HepG2 (cell line): Measurements from ENCODE around the gene FN1. TPM values are rescaled to one million over a fixed set of nuclear protein-coding genes. Genes with fewer than 3 reads are reported as not detected.

Experiments used
- ATAC-seq: fragments of 200-7000 bp; cut with Tn5 transposase; 3 replicates; pipeline ENCODE4 v1.9.1; 2020; ENCODE audit warnings: mild to moderate bottlenecking, moderate library complexity
- BruUV-seq: library from RNA; stranded (reverse); fragments of 400-500 nt; replicated peaks from 2 replicates; lab custom pipeline; 2021; lab: Mats Ljungman, UMichigan
- CTCF ChIA-PET: fragments of 300-600 bp; formaldehyde crosslinking; extraction: SDS; loops from one replicate; lab custom pipeline; 2021; ENCODE audit warnings: low total read pairs, inconsistent platforms, low intra/inter-chr PET ratio; lab: Yijun Ruan, JAX
- POLR2A ChIA-PET: fragments of 350-600 bp; sonication (Branson Sonifier 250); formaldehyde crosslinking; loops from one replicate; lab custom pipeline; 2020; ENCODE audit warnings: antibody characterized with exemption, inconsistent platforms; lab: Yijun Ruan, JAX
- DNase-seq: peaks from one replicate; pipeline ENCODE4 v3.0.0-alpha.2; 2015; ENCODE audit warnings: low spot score
- FAIRE-seq: peaks from 3 replicates; lab custom pipeline; 2011; peaks lifted over from hg19 to GRCh38; lab: Jason Lieb, UNC
- H2AFZ ChIP-seq: one replicate; pipeline ENCODE4 v1.6.1; 2011; ENCODE audit warnings: low read length, inconsistent platforms
- H3K27ac ChIP-seq: fragments of 300-600 bp; 3 replicates; pipeline ENCODE4 v1.8.0; 2011; ENCODE audit warnings: mixed run types, mild to moderate bottlenecking, mixed read lengths, low read length, inconsistent platforms; ENCODE audit not compliant: insufficient read depth; ENCODE audit errors: extremely low read length
- H3K27me3 ChIP-seq, 2 experiments: fragments of 200-600 bp in 1 of 2; 2 replicates in 1 of 2; 3 replicates in 1 of 2; pipeline versions ENCODE4 v1.6.0 to v1.8.0; 2011; ENCODE audit warnings: low read length in 2 of 2, mild to moderate bottlenecking in 2 of 2, moderate library complexity in 2 of 2, inconsistent platforms in 1 of 2; ENCODE audit not compliant: insufficient read depth in 2 of 2, control insufficient read depth in 1 of 2
- H3K36me3 ChIP-seq, 2 experiments: fragments of 200-600 bp in 1 of 2; replicated peaks in 1 of 2; 2 replicates in 1 of 2; 3 replicates in 1 of 2; pipeline versions ENCODE4 v1.5.1 to v1.8.0; 2011; ENCODE audit warnings: low read length in 2 of 2, inconsistent platforms in 1 of 2; ENCODE audit not compliant: insufficient read depth in 2 of 2, control insufficient read depth in 1 of 2
- H3K4me1 ChIP-seq: 2 replicates; pipeline ENCODE4 v1.5.1; 2012; ENCODE audit warnings: low read length, inconsistent platforms; ENCODE audit not compliant: insufficient read depth
- H3K4me2 ChIP-seq: 2 replicates; pipeline ENCODE4 v1.6.0; 2011; ENCODE audit warnings: low read depth, low read length, inconsistent platforms
- H3K4me3 ChIP-seq, 3 experiments: fragments of 200-600 bp in 1 of 3; sonication (generic), shearing (Covaris generic) in 1 of 3; replicated peaks in 1 of 3; 2 replicates each; pipeline ENCODE4 v1.5.1; 2011 to 2016; ENCODE audit warnings: low read length in 3 of 3, inconsistent platforms in 2 of 3, low read depth in 2 of 3, mild to moderate bottlenecking in 2 of 3, control low read depth in 1 of 3, mixed read lengths in 1 of 3; ENCODE audit not compliant: insufficient read depth in 1 of 3
- H3K79me2 ChIP-seq: one replicate; pipeline ENCODE4 v1.6.1; 2011; ENCODE audit warnings: low read length, inconsistent platforms; ENCODE audit not compliant: insufficient read depth
- H3K9ac ChIP-seq: 2 replicates; pipeline ENCODE4 v1.6.0; 2011; ENCODE audit warnings: mild to moderate bottlenecking, low read depth, low read length, inconsistent platforms; ENCODE audit not compliant: insufficient read depth
- H3K9me3 ChIP-seq: 2 replicates; pipeline ENCODE4 v1.5.1; 2012; ENCODE audit warnings: mild to moderate bottlenecking, low read length
- H4K20me1 ChIP-seq: 2 replicates; pipeline ENCODE4 v1.6.0; 2011; ENCODE audit warnings: inconsistent platforms, mild to moderate bottlenecking, low read length, moderate library complexity; ENCODE audit not compliant: insufficient read depth
- AGO2 ChIP-seq: fragments of 200-400 bp; formaldehyde crosslinking; optimal IDR thresholded peaks from 2 replicates; pipeline ENCODE3; 2017; ENCODE audit warnings: mild to moderate bottlenecking, low read depth, low read length, moderate library complexity
- ATM ChIP-seq: fragments of 450-650 bp; IDR thresholded peaks from 2 replicates; pipeline ENCODE4 v1.7.1; 2017; ENCODE audit warnings: mild to moderate bottlenecking, borderline replicate concordance
- FOXA3 ChIP-seq: IDR thresholded peaks from 2 replicates; pipeline ENCODE4 v1.6.1; 2016; ENCODE audit warnings: missing genetic modification reagents, missing compliant biosample characterization
- GABPB1 ChIP-seq: IDR thresholded peaks from 2 replicates; pipeline ENCODE4 v1.6.1; 2016; ENCODE audit warnings: mild to moderate bottlenecking, missing genetic modification reagents, moderate library complexity, missing compliant biosample characterization
- HDAC2 ChIP-seq: sonication (generic); formaldehyde crosslinking; IDR thresholded peaks from 2 replicates; pipeline ENCODE4 v1.4.0; 2020; ENCODE audit warnings: missing genetic modification reagents
- HMG20A ChIP-seq: IDR thresholded peaks from 2 replicates; pipeline ENCODE4 v1.6.1; 2016; ENCODE audit warnings: borderline replicate concordance
- HNF4A ChIP-seq: sonication (generic); formaldehyde crosslinking; IDR thresholded peaks from 2 replicates; pipeline ENCODE4 v1.4.0; 2020; ENCODE audit warnings: missing genetic modification reagents
- NFATC3 ChIP-seq: sonication (generic); formaldehyde crosslinking; IDR thresholded peaks from 2 replicates; pipeline ENCODE4 v1.5.1; 2020; ENCODE audit warnings: mild to moderate bottlenecking, missing genetic modification reagents
- RAD51 ChIP-seq: fragments of 450-650 bp; IDR thresholded peaks from 2 replicates; pipeline ENCODE4 v1.6.1; 2016; ENCODE audit warnings: borderline replicate concordance
- SALL1 ChIP-seq: sonication (generic); formaldehyde crosslinking; IDR thresholded peaks from 2 replicates; pipeline ENCODE4 v1.8.0; 2022; ENCODE audit warnings: mild to moderate bottlenecking, missing genetic modification reagents
- SATB2 ChIP-seq: sonication (generic); formaldehyde crosslinking; IDR thresholded peaks from 2 replicates; pipeline ENCODE4 v1.5.0; 2020; ENCODE audit warnings: missing genetic modification reagents
- STAG1 ChIP-seq: sonication (generic); formaldehyde crosslinking; IDR thresholded peaks from 2 replicates; pipeline ENCODE4 v1.4.0; 2020; ENCODE audit warnings: missing genetic modification reagents
- TFAP4 ChIP-seq: sonication (generic); IDR thresholded peaks from 2 replicates; pipeline ENCODE4 v1.6.1; 2016; ENCODE audit warnings: low read depth, borderline replicate concordance
- ZBTB46 ChIP-seq: sonication (generic); formaldehyde crosslinking; IDR thresholded peaks from 2 replicates; pipeline ENCODE4 v1.4.0; 2020; ENCODE audit warnings: mild to moderate bottlenecking, missing genetic modification reagents, borderline replicate concordance
- ZFAT ChIP-seq: sonication (generic); formaldehyde crosslinking; conservative IDR thresholded peaks from 2 replicates; pipeline ENCODE4 v1.8.1; 2023; ENCODE audit warnings: missing genetic modification reagents, inconsistent platforms
- ZKSCAN8 ChIP-seq: IDR thresholded peaks from 2 replicates; pipeline ENCODE4 v1.6.1; 2016; ENCODE audit warnings: borderline replicate concordance, missing genetic modification reagents, missing compliant biosample characterization
- ZNF263 ChIP-seq: sonication (generic); formaldehyde crosslinking; IDR thresholded peaks from 2 replicates; pipeline ENCODE4 v1.4.0; 2020; ENCODE audit warnings: missing genetic modification reagents
- ZNF556 ChIP-seq: sonication (generic); formaldehyde crosslinking; IDR thresholded peaks from 2 replicates; pipeline ENCODE4 v1.4.0; 2020; ENCODE audit warnings: mild to moderate bottlenecking, missing genetic modification reagents, borderline replicate concordance
- ZNF598 ChIP-seq: sonication (generic); formaldehyde crosslinking; IDR thresholded peaks from 2 replicates; pipeline ENCODE4 v1.5.1; 2020; ENCODE audit warnings: mild to moderate bottlenecking, missing genetic modification reagents, borderline replicate concordance
- ZNF687 ChIP-seq: sonication (generic); formaldehyde crosslinking; IDR thresholded peaks from 2 replicates; pipeline ENCODE4 v1.5.1; 2020; ENCODE audit warnings: mild to moderate bottlenecking, missing genetic modification reagents, moderate library complexity
- WGBS: methylation state at CpG from one replicate; pipeline ENCODE4 v1.1.6; 2017; ENCODE audit warnings: low lambda C conversion rate; 5-methylcytosine and 5-hydroxymethylcytosine counted together
- in situ Hi-C: cut with HindIII; loops from 2 replicates; pipeline ENCODE4 v1.10.0; 2017; ENCODE audit warnings: low pct_unique_long_range_greater_than_20kb; ENCODE audit not compliant: extremely low pct_ligation_motif_present
- intact Hi-C: fragments of 100-400 bp; cut with micrococcal nuclease; formaldehyde crosslinking; loops from one replicate; pipeline ENCODE4 v1.10.0; 2022; ENCODE audit not compliant: unreplicated experiment
- polyA plus RNA-seq, 8 experiments: library from polyadenylated mRNA; depleted of rRNA in 3 of 8; stranded (reverse) in 7 of 8; unstranded in 1 of 8; fragments of >200 nt; fragmentation: Illumina TruSeq in 4 of 8; extraction: Trizol in 4 of 8; gene quantifications; 2 replicates each; pipeline versions ENCODE4 v1.2.1 to v1.2.3, GENCODE V29; 2011 to 2016; ENCODE audit warnings: low read depth in 4 of 8, missing spikeins in 1 of 8, mixed read lengths in 1 of 8; ENCODE audit not compliant: insufficient read depth in 1 of 8
- total RNA-seq, 5 experiments: library from RNA; depleted of rRNA; stranded (reverse); fragments of >200 nt; fragmentation: Illumina TruSeq; extraction: Trizol; gene quantifications; 2 replicates each; pipeline ENCODE4 v1.2.3, GENCODE V29; 2016; ENCODE audit warnings: low read depth in 1 of 5

FN1 gene
- total and polyA plus RNA-seq, 2 of the 13 experiments (the other 11 are each of a cell fraction or from before 2014, with no cell fraction given): 1,847 to 6,471 TPM

GRCh38 chr2:215442401-215442787 is 6.5 kb upstream of the FN1 start:
- DNase-seq (no peak), FAIRE-seq (no peak), ATAC-seq (peak; percentile 90)
- H4K20me1 ChIP-seq: no peaks in the 10 kb centered on the region
- in situ Hi-C loops: no loop called here
- no peaks in the 10 kb centered on the region for H3K27me3 ChIP-seq
- peak overlapping the region in 1 of 3 experiments; percentile 34; a peak in 1 of 6 replicates for H3K4me3 ChIP-seq
- intact Hi-C loops: loop anchor here (1.0 kb wide), 1 partner anchor 177 kb away; no protein-coding TSS in a partner anchor
- no peaks in the 10 kb centered on the region for H3K36me3 ChIP-seq
- no peaks in the 10 kb centered on the region for H3K79me2 ChIP-seq
- H2AFZ ChIP-seq: peak overlapping the region; percentile 77
- WGBS: 11% methylated on average over 5 of the region's 5 CpGs
- peak overlapping the region; percentile 47 for H3K27ac ChIP-seq
- POLR2A ChIA-PET: interaction anchor here (0.9 kb wide), 1 partner anchor 9 kb away, joined by 4 read pairs; no protein-coding TSS in a partner anchor
- H3K4me1 ChIP-seq: peaks cover 53% of the 10 kb centered on the region
- H3K9me3 ChIP-seq: no peaks in the 10 kb centered on the region
- peak overlapping the region; percentile 63 for H3K4me2 ChIP-seq
- CTCF ChIA-PET: interaction anchor here (0.6 kb wide), 1 partner anchor 238 kb away, joined by 3 read pairs; no protein-coding TSS in a partner anchor
- H3K9ac ChIP-seq: peak overlapping the region; percentile 45
- BruUV-seq: no TSS peak
- TF ChIP-seq ZBTB46: no peak
- TF ChIP-seq ZNF598 (CRISPR knock-in tag): 0 out of 2 replicates have a peak, but pooled peaks have one; percentile 42
- no peak for TF ChIP-seq ZFAT
- no peak for TF ChIP-seq GABPB1 (CRISPR knock-in tag)
- peak; percentile 17; the same call in 1 of the 2 replicates for TF ChIP-seq HMG20A
- TF ChIP-seq ZNF263: peak; percentile 46; the same call in 1 of the 2 replicates
- no peak for TF ChIP-seq ATM
- TF ChIP-seq FOXA3: no peak; the same call in 1 of the 2 replicates
- peak; percentile 19; the same call in 1 of the 2 replicates for TF ChIP-seq HNF4A (CRISPR knock-in tag)
- TF ChIP-seq TFAP4: no peak
- no peak for TF ChIP-seq NFATC3 (CRISPR knock-in tag)
- TF ChIP-seq HDAC2 (CRISPR knock-in tag): peak; percentile 55; the same call in 1 of the 2 replicates
- no peak for TF ChIP-seq ZKSCAN8 (CRISPR knock-in tag)
- TF ChIP-seq SATB2: no peak
- TF ChIP-seq STAG1: peak; percentile 33; the same call in 1 of the 2 replicates
- TF ChIP-seq RAD51: no peak
- TF ChIP-seq ZNF556: 0 out of 2 replicates have a peak, but pooled peaks have one; percentile 13
- TF ChIP-seq ZNF687 (CRISPR knock-in tag): peak; percentile 34; the same call in 1 of the 2 replicates
- TF ChIP-seq AGO2: no peak
- TF ChIP-seq SALL1 (CRISPR knock-in tag): peak; percentile 24; the same call in 1 of the 2 replicates
